Ascending aorta (tissue), 2 donors: ENCODE data around the gene ESRRB. TPM values are rescaled to one million over a fixed set of nuclear protein-coding genes. Genes with fewer than 3 reads are reported as not detected.

Source experiments
- DNase-seq, 2 donors: peaks; one replicate each; pipeline ENCODE4 v3.0.0-alpha.2; 2019; ENCODE audit warnings: low spot score in 2 of 2
- H3K27ac ChIP-seq, 2 donors: fragments of 200-600 bp; sonication (generic); one replicate each; pipeline ENCODE4 v1.5.1; 2016 to 2017; ENCODE audit warnings: mild to moderate bottlenecking in 1 of 2
- H3K27me3 ChIP-seq: fragments of 200-600 bp; sonication (generic); one replicate; pipeline ENCODE4 v1.5.1; 2017
- H3K36me3 ChIP-seq, 2 donors: fragments of 200-600 bp; sonication (generic); one replicate each; pipeline ENCODE4 v1.5.1; 2016
- H3K4me1 ChIP-seq, 2 donors: fragments of 200-600 bp; sonication (generic); one replicate each; pipeline ENCODE4 v1.5.1; 2016 to 2017; ENCODE audit warnings: mild to moderate bottlenecking in 1 of 2
- H3K4me3 ChIP-seq, 2 donors: fragments of 200-600 bp; sonication (generic); one replicate each; pipeline ENCODE4 v1.5.1; 2016 to 2017; ENCODE audit warnings: mild to moderate bottlenecking in 1 of 2
- H3K9me3 ChIP-seq, 2 donors: fragments of 200-600 bp; sonication (generic); one replicate each; pipeline ENCODE4 v1.5.1; 2016
- intact Hi-C: fragments of 100-400 bp; cut with DNase I; formaldehyde crosslinking; loops from one replicate; pipeline ENCODE4 v1.15.1; 2023
- total RNA-seq: library from RNA; depleted of rRNA; stranded (reverse); fragments of >200 nt; gene quantifications from one replicate; pipeline ENCODE4 v1.1.0, GENCODE V29; 2016
- TF ChIP-seq, protein P1 (sequence below), 3 experiments: fragments of 200-600 bp in 2 of 3; fragments of 450-650 bp in 1 of 3; sonication (generic) in 2 of 3; IDR thresholded peaks; one replicate each; pipeline ENCODE4 v1.5.1; 2016 to 2019; ENCODE audit warnings: antibody characterized with exemption in 3 of 3, mild to moderate bottlenecking in 1 of 3, moderate library complexity in 1 of 3

Gene ESRRB
- total RNA-seq, 1 donor from 2014 or later, result 1.6 TPM

DNA sequence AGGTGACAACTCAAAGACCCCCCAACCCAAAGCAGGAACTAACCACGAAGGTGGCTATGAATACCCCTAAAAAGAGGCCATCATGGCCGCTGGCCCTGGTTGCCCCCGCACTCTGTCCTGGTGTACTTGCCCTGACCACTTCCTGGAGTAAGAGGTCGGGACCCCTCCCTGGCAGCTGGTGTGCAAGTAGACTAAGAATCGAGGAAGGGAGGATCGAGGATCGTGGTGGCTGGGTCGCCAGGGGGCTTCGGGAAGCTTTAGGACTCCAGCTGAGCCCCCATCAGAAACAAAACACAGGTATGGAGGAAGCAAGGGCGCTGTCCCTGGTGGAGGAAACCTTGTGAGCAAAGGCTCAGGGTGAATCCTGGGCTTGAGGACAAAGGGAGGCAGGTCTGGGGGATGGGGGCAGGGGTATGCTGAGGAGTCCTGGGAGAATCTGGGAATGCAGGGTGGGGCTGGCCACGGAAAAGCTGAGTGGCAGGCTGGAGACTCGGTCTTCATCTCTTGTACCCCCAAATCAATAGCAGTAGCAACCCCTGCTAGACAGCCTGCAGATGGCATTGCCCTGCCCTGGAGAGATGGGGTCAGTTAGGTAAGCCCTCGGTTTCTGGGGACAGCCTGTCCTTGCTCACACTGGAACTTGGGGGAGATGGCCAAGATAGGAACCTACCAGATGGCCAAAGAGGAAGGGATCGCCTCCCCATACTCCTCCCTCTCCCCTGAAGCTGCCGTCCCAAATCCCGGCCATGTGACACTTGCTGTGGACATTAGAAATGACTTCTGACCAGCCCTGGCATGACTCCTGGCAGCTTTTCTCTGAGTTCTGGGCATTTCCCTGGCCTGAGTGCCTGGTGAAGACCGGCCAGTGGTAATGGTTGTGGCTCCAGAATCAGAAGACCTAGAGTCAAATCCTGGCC, 45.3 kb upstream of the ESRRB start:
- intact Hi-C loops, result no loop called here
- H3K27me3 ChIP-seq, result no peaks in the 10 kb centered on the region
- DNase-seq, result no peak
- H3K4me1 ChIP-seq, result no peaks in the 10 kb centered on the region
- no peaks in the 10 kb centered on the region for H3K9me3 ChIP-seq
- no peak overlapping the region for H3K27ac ChIP-seq
- no peak overlapping the region for H3K4me3 ChIP-seq
- TF ChIP-seq, protein P1, sequence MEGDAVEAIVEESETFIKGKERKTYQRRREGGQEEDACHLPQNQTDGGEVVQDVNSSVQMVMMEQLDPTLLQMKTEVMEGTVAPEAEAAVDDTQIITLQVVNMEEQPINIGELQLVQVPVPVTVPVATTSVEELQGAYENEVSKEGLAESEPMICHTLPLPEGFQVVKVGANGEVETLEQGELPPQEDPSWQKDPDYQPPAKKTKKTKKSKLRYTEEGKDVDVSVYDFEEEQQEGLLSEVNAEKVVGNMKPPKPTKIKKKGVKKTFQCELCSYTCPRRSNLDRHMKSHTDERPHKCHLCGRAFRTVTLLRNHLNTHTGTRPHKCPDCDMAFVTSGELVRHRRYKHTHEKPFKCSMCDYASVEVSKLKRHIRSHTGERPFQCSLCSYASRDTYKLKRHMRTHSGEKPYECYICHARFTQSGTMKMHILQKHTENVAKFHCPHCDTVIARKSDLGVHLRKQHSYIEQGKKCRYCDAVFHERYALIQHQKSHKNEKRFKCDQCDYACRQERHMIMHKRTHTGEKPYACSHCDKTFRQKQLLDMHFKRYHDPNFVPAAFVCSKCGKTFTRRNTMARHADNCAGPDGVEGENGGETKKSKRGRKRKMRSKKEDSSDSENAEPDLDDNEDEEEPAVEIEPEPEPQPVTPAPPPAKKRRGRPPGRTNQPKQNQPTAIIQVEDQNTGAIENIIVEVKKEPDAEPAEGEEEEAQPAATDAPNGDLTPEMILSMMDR (IDR thresholded peaks at IDR 0.05), result no peak
- H3K36me3 ChIP-seq, result no peaks in the 10 kb centered on the region

DNA sequence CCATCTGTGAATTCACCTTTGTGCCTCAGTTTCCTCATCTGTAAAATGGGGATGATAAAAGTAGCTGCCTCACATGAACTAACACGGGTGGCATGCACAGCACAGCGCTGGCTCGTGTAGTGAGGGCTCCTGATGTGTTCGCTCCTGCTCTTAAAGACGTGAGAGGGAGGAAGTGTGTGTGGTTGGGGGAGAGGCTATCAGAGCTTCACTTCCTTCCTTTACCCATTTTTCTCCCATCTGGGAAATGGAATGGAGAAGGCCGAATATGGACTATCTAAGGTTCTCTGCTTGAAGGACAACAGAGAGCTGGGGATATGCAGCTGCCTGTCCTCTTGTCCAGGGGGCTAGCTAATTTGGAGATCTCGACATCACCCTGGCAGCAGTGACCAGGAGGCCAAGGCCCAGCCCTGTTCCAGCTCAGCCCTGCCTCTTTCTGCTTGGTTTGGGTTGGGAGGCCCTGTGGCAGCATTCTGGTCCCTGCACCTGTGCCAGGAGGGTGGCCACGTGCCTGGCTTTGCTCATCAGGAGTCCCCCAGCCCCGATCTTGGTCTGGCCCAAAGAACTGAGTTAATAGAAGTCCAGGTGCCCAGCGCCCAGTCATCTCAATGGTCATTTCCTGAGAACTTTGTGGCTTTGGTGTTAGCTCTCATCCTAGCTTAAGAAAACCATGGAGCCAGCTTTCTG, 44.5 kb upstream of the ESRRB start:
- no peak for DNase-seq
- H3K36me3 ChIP-seq, result no peaks in the 10 kb centered on the region
- H3K27me3 ChIP-seq, result no peaks in the 10 kb centered on the region
- H3K4me3 ChIP-seq, result no peak overlapping the region
- H3K4me1 ChIP-seq, result no peaks in the 10 kb centered on the region
- intact Hi-C loops, result no loop called here
- no peak overlapping the region for H3K27ac ChIP-seq
- TF ChIP-seq, protein P1 (IDR thresholded peaks at IDR 0.05), result no peak
- no peaks in the 10 kb centered on the region for H3K9me3 ChIP-seq

DNA sequence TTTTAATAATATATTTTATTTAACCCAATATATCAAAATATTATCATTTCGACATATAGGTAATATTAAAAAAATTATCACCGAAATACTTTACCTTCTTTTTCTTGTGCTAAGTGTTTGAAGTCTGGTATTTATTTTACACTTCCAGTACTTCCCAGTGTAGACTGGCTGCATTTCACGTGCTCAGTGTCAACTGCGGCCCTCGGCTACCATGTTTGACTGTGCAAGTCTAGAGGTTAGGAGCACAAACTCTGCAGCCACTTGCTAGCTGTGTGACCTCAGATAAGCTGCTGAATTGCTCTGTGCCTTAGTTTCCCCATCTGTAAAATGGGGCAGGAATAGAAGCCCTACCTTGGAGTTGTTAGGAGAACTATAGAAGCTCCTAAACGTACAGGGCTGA, 42.3 kb upstream of the ESRRB start:
- intact Hi-C loops, result no loop called here
- H3K9me3 ChIP-seq, result no peaks in the 10 kb centered on the region
- TF ChIP-seq, protein P1 (IDR thresholded peaks at IDR 0.05), result no peak
- H3K27ac ChIP-seq, result no peak overlapping the region
- H3K4me1 ChIP-seq, result no peaks in the 10 kb centered on the region
- no peaks in the 10 kb centered on the region for H3K36me3 ChIP-seq
- no peak overlapping the region for H3K4me3 ChIP-seq
- no peak for DNase-seq
- no peaks in the 10 kb centered on the region for H3K27me3 ChIP-seq

DNA sequence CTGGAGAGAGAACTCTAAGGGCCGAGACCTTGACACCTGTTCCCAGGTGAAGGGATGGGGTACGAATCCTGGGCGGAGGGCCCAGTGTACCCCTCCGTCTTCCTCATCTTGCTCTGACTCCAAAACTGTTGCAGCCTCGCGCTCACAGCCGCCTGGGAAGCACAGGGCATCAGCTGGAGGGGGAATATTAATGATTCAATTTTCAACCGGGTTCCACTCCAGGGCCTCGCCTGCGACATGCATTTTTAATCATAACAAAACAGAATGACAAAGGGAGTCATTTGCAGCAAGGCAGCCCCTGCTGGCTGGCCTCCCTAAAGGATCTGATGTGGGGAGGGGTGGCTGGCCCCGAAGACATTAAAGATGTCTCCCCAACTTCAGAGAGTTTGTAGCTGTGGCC, 41.6 kb upstream of the ESRRB start:
- Histone ChIP-seq H3K4me3 (no peak overlapping the region), H3K9me3 (no peaks in the 10 kb centered on the region), H3K36me3 (no peaks in the 10 kb centered on the region), H3K27ac (no peak overlapping the region), H3K4me1 (no peaks in the 10 kb centered on the region), H3K27me3 (no peaks in the 10 kb centered on the region)
- TF ChIP-seq, protein P1 (IDR thresholded peaks at IDR 0.05), result no peak
- no peak for DNase-seq
- intact Hi-C loops, result no loop called here

DNA sequence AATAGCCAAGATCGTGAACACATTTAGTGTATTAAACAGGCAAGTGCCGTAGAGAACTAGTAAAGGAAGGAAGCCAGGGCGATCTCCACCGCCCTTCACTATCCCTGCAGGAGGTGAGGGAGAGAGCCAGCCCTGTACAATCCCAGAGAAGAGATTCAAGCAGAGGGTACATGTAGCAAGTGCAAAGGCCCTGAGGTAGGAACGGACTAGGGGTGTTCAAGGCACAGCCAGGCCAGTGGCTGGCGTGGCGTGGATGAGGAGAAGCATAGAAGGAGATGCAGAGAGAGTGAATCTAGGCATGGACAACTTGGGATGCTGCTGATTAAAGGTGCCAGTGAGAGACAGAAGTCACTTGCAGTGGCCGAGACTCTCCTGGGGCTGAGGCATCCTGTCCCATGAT, 39.1 kb upstream of the ESRRB start:
- no peaks in the 10 kb centered on the region for H3K36me3 ChIP-seq
- intact Hi-C loops, result no loop called here
- no peak for DNase-seq

More for the DNA sequence above, 39.1 kb upstream of the ESRRB start:
- H3K4me1 ChIP-seq, result no peaks in the 10 kb centered on the region
- no peaks in the 10 kb centered on the region for H3K9me3 ChIP-seq
- H3K4me3 ChIP-seq, result no peak overlapping the region
- no peak overlapping the region for H3K27ac ChIP-seq
- TF ChIP-seq, protein P1 (IDR thresholded peaks at IDR 0.05), result no peak
- H3K27me3 ChIP-seq, result no peaks in the 10 kb centered on the region
